Measurements from ENCODE around the gene IGF2BP1. TPM values are rescaled to one million over a fixed set of nuclear protein-coding genes. Genes with fewer than 3 reads are reported as not detected.
A peak's percentile ranks its signal among the peaks of the same experiment; 100 is the strongest.
"Not testable (repeated sequence)": the region's sequence is repeated elsewhere in the genome, so short reads cannot be mapped to it uniquely, and the experiment has no call there.

Gene IGF2BP1
- total RNA-seq, 1 experiment from 2014 or later = 601 TPM

DNA sequence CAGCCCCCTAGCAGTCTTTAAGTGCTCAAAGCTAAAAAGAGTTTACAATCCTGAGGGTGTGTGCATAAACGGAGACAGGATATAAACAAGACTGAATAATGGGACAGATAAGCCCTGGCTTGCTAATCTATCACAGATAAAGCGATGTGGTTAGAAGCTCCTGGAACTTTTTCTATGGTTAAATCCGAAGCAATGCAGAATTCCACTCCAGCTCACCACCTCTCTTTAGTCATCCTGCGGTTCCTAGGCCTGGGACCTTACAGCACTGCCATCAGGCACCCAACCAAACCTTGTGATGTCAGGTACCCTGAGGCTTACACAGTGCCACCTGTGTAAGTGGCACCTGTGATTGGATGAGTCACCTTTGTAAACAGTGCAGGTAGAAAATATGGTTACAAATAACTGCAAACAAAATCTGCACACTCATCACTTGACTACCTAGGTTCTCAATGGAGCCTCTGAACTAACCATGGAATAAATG is 103.9 kb downstream of the IGF2BP1 start:
- Mint-ChIP-seq H3K4me1 (ENCODE audit: low read depth, unreplicated experiment) (peaks cover 23% of the 10 kb centered on the region), H3K36me3 (ENCODE audit: insufficient read depth, unreplicated experiment) (peaks cover under 1% of the 10 kb centered on the region), H3K27ac (ENCODE audit: unreplicated experiment) (peak overlapping the region; percentile 50), H3K9me3 (ENCODE audit: unreplicated experiment) (no peaks in the 10 kb centered on the region), H3K27me3 (ENCODE audit: insufficient read depth, unreplicated experiment) (no peaks in the 10 kb centered on the region), H3K4me3 (ENCODE audit: unreplicated experiment) (no peak overlapping the region)
- TF ChIP-seq CTCF (IDR thresholded peaks at IDR 0.05; ENCODE audit: insufficient read depth in 1 of 2, low read depth in 1 of 2, low read length in 1 of 2, severe bottlenecking in 1 of 2, unreplicated experiment in 1 of 2) = no peak
- BruUV-seq (replicated peaks) = no TSS peak
- Histone ChIP-seq H3K27me3 (replicated peaks; ENCODE audit: control insufficient read depth, insufficient read depth, low read length) (no peaks in the 10 kb centered on the region), H3K36me3 (ENCODE audit: control insufficient read depth, insufficient read depth, low read length) (no peaks in the 10 kb centered on the region), H3K4me1 (peaks cover 39% of the 10 kb centered on the region), H3K9me3 (no peaks in the 10 kb centered on the region), H3K4me3 (ENCODE audit: low read depth, low read length) (no peak overlapping the region)
- intact Hi-C loops (cut with micrococcal nuclease; ENCODE audit: unreplicated experiment) = no loop called here
- CTCF ChIA-PET = interaction anchor here (0.7 to 1.6 kb wide), 5 partner anchors 49 to 156 kb away, joined by 3 read pairs; partner anchors contain the start of gene SNF8
- DNase-seq = peak; percentile 59 to 62
- POLR2A ChIA-PET = interaction anchor here (0.5 kb wide), 1 partner anchor 158 kb away, joined by 11 read pairs; no protein-coding TSS in a partner anchor

DNA sequence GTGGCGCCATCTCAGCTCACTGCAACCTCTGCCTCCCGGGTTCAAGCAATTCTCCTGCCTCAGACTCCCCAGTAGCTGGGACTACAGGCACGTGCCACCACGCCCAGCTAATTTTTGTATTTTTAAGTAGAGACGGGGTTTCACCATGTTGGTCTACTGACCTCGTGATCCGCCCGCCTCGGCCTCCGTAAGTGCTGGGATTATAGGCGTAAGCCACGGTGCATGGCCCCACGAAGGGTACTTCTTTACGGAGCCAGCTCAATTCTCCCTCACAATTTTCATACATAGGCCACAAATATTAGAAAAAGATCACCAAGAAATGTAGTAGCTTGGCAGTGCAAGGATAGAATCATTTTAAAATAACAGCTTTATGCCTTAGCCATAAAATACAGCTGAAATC is 106.2 kb downstream of the IGF2BP1 start:
- H3K27ac Mint-ChIP-seq (ENCODE audit: unreplicated experiment); H3K9me3 Mint-ChIP-seq (ENCODE audit: unreplicated experiment); CTCF ChIA-PET; H3K9me3 ChIP-seq; H3K36me3 ChIP-seq (ENCODE audit: control insufficient read depth, insufficient read depth, low read length); POLR2A ChIA-PET; intact Hi-C loops (cut with micrococcal nuclease; ENCODE audit: unreplicated experiment); BruUV-seq (replicated peaks); H3K4me3 ChIP-seq (ENCODE audit: low read depth, low read length); H3K27me3 Mint-ChIP-seq (ENCODE audit: insufficient read depth, unreplicated experiment); H3K27me3 ChIP-seq (replicated peaks; ENCODE audit: control insufficient read depth, insufficient read depth, low read length); H3K4me3 Mint-ChIP-seq (ENCODE audit: unreplicated experiment): not testable (repeated sequence)
- Mint-ChIP-seq H3K4me1 (ENCODE audit: low read depth, unreplicated experiment) (peaks cover 45% of the 10 kb centered on the region), H3K36me3 (ENCODE audit: insufficient read depth, unreplicated experiment) (peaks cover 11% of the 10 kb centered on the region)
- H3K4me1 ChIP-seq = peaks cover 61% of the 10 kb centered on the region
- DNase-seq = peak in 1 of 2 experiments; percentile 26

DNA sequence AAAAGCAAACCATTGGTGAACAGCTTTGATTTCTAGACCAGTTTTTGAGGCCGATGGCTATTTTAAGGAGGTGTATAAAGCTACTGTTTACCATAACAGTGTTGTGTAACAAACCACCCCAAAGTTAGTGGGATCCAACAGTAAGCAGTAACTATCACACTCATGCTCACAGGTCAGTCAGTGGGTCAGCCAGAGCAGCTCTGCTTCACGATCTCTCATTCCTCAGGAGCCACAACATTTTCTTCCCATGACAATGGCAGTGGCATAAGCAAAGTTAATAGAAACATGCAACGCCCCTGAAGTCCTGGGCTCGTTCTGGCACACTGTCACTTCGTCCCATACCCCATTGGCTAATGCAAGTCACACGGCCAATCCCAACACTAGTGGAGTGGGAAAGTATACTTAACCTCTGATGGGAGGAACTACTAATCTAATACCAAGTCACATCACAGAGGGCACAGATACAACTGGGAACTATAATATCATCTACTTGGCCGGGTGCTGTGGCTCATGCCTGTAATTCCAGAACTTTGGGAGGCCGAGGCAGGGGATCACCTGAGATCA is 107.4 kb downstream of the IGF2BP1 start:
- no peak for TF ChIP-seq CTCF (IDR thresholded peaks at IDR 0.05; ENCODE audit: insufficient read depth in 1 of 2, low read depth in 1 of 2, low read length in 1 of 2, severe bottlenecking in 1 of 2, unreplicated experiment in 1 of 2)
- Mint-ChIP-seq H3K4me1 (ENCODE audit: low read depth, unreplicated experiment) (peaks cover 46% of the 10 kb centered on the region), H3K9me3 (ENCODE audit: unreplicated experiment) (no peaks in the 10 kb centered on the region), H3K36me3 (ENCODE audit: insufficient read depth, unreplicated experiment) (peaks cover 11% of the 10 kb centered on the region), H3K27me3 (ENCODE audit: insufficient read depth, unreplicated experiment) (no peaks in the 10 kb centered on the region), H3K27ac (ENCODE audit: unreplicated experiment) (no peak overlapping the region), H3K4me3 (ENCODE audit: unreplicated experiment) (no peak overlapping the region)
- Histone ChIP-seq H3K4me1 (peaks cover 64% of the 10 kb centered on the region), H3K27me3 (replicated peaks; ENCODE audit: control insufficient read depth, insufficient read depth, low read length) (no peaks in the 10 kb centered on the region), H3K9me3 (no peaks in the 10 kb centered on the region), H3K36me3 (ENCODE audit: control insufficient read depth, insufficient read depth, low read length) (no peaks in the 10 kb centered on the region), H3K4me3 (ENCODE audit: low read depth, low read length) (no peak overlapping the region)
- ChIA-PET CTCF (interaction anchor here (0.6 to 0.8 kb wide), 2 partner anchors 118 to 141 kb away, joined by 3 to 4 read pairs; no protein-coding TSS in a partner anchor), POLR2A (no interaction called here)
- no TSS peak for BruUV-seq (replicated peaks)
- peak in 1 of 2 experiments; percentile 27 for DNase-seq
- intact Hi-C loops (cut with micrococcal nuclease; ENCODE audit: unreplicated experiment) = no loop called here

Other genes starting within 250 kb of the IGF2BP1 start
- 0.16 and 0.81 TPM in 2 replicates for gene TTLL6, start 180.2 kb upstream of the IGF2BP1 start, total RNA-seq (2022)
- gene CALCOCO2, start 166.3 kb upstream of the IGF2BP1 start, total RNA-seq (2022) = 233 and 251 TPM in 2 replicates
- gene ATP5MC1, start 104.6 kb upstream of the IGF2BP1 start, total RNA-seq (2022) = 161 and 172 TPM in 2 replicates
- 182 and 187 TPM in 2 replicates for gene UBE2Z, start 89.0 kb upstream of the IGF2BP1 start, total RNA-seq (2022)
- 457 and 461 TPM in 2 replicates for gene SNF8, start 52.5 kb upstream of the IGF2BP1 start, total RNA-seq (2022)
- gene GIP, start 28.8 kb upstream of the IGF2BP1 start, total RNA-seq (2022) = 0.59 and 0.63 TPM in 2 replicates
- gene B4GALNT2, start 135.4 kb downstream of the IGF2BP1 start, total RNA-seq (2022) = 1.1 and 1.3 TPM in 2 replicates
- gene GNGT2, start 213.2 kb downstream of the IGF2BP1 start, total RNA-seq (2022) = not detected in 2 replicates
- gene ABI3, start 213.3 kb downstream of the IGF2BP1 start, total RNA-seq (2022) = not detected in 2 replicates
- 0.44 and 0.48 TPM in 2 replicates for gene PHOSPHO1, start 233.4 kb downstream of the IGF2BP1 start, total RNA-seq (2022)

Data from Caco-2 (cell line).